ENCODE data around the gene CELA2A.

CELA2A gene

GRCh38 chr1:15413563-15414444 is 42.7 kb upstream of the CELA2A start:
- TF ChIP-seq CSRNP3 (CRISPR knock-in tag; IDR thresholded peaks at IDR 0.05) (no peak), ZFP3 (CRISPR knock-in tag; IDR thresholded peaks at IDR 0.05) (no peak), ZNF565 (CRISPR knock-in tag; conservative IDR thresholded peaks at IDR 0.05; ENCODE audit: low read depth) (no peak), SNAI2 (CRISPR knock-in tag; IDR thresholded peaks at IDR 0.05) (no peak), POU6F1 (CRISPR knock-in tag; IDR thresholded peaks at IDR 0.05; ENCODE audit: borderline replicate concordance, low read depth) (no peak), BACH2 (CRISPR knock-in tag; IDR thresholded peaks at IDR 0.05; ENCODE audit: borderline replicate concordance) (no peak), GLIS3 (CRISPR knock-in tag; IDR thresholded peaks at IDR 0.05) (no peak), ESRRG (CRISPR knock-in tag; IDR thresholded peaks at IDR 0.05) (no peak), PPARA (CRISPR knock-in tag; IDR thresholded peaks at IDR 0.05; ENCODE audit: borderline replicate concordance) (no peak), TSHZ2 (CRISPR knock-in tag; IDR thresholded peaks at IDR 0.05) (no peak), TOX (CRISPR knock-in tag; IDR thresholded peaks at IDR 0.05; ENCODE audit: borderline replicate concordance) (no peak), ZFP30 (CRISPR knock-in tag; IDR thresholded peaks at IDR 0.05) (no peak), ISL1 (CRISPR knock-in tag; IDR thresholded peaks at IDR 0.05) (no peak), CREB5 (CRISPR knock-in tag; IDR thresholded peaks at IDR 0.05; ENCODE audit: low read depth) (no peak), TCF4 (CRISPR knock-in tag; IDR thresholded peaks at IDR 0.05; ENCODE audit: borderline replicate concordance) (no peak)
- no peak for ATAC-seq

GRCh38 chr1:15414445-15414983 is 42.0 kb upstream of the CELA2A start:
- no peak for ATAC-seq
- TF ChIP-seq BACH2 (CRISPR knock-in tag; IDR thresholded peaks at IDR 0.05; ENCODE audit: borderline replicate concordance) (no peak), POU6F1 (CRISPR knock-in tag; IDR thresholded peaks at IDR 0.05; ENCODE audit: borderline replicate concordance, low read depth) (no peak), CREB5 (CRISPR knock-in tag; IDR thresholded peaks at IDR 0.05; ENCODE audit: low read depth) (no peak), ZNF70 (CRISPR knock-in tag; IDR thresholded peaks at IDR 0.05) (no peak), RARB (CRISPR knock-in tag; IDR thresholded peaks at IDR 0.05) (no peak), SNAI2 (CRISPR knock-in tag; IDR thresholded peaks at IDR 0.05) (no peak), GLIS3 (CRISPR knock-in tag; IDR thresholded peaks at IDR 0.05) (no peak), ARNTL (CRISPR knock-in tag; IDR thresholded peaks at IDR 0.05; ENCODE audit: borderline replicate concordance, low read depth) (no peak), ZNF565 (CRISPR knock-in tag; conservative IDR thresholded peaks at IDR 0.05; ENCODE audit: low read depth) (no peak)
